ENCODE results near the gene MYLK4. TPM values are rescaled to one million over a fixed set of nuclear protein-coding genes. Genes with fewer than 3 reads are reported as not detected.

Gene MYLK4
- total and polyA plus RNA-seq, 2 experiments from 2014 or later, result 0.29 to 0.43 TPM

- Histone ChIP-seq H3K9me3 (ENCODE audit: low read depth) (no peaks in the 10 kb centered on the region), H3K27ac (no peak overlapping the region), H3K36me3 (replicated peaks; ENCODE audit: insufficient read depth, low read depth) (no peaks in the 10 kb centered on the region), H3K9me2 (replicated peaks; ENCODE audit: insufficient read depth) (no peaks in the 10 kb centered on the region), H3K4me2 (no peak overlapping the region), H3K27me3 (no peaks in the 10 kb centered on the region), H4K20me1 (ENCODE audit: insufficient read depth, poor library complexity, severe bottlenecking) (no peaks in the 10 kb centered on the region), H2AFZ (no peak overlapping the region), H3K4me3 (no peak overlapping the region), H3K79me2 (no peaks in the 10 kb centered on the region), H3K4me1 (ENCODE audit: insufficient read depth) (no peaks in the 10 kb centered on the region)
- 88% methylated on average over 11 of the region's 11 CpGs for WGBS (ENCODE audit: low lambda C conversion rate, missing lambda C conversion rate)
- DNase-seq (ENCODE audit: low spot score), result no peak
- no peak for TF ChIP-seq CTCF (IDR thresholded peaks at IDR 0.05; ENCODE audit: poor library complexity)
- no peak for TF ChIP-seq EZH2 (IDR thresholded peaks at IDR 0.05; ENCODE audit: borderline replicate concordance)
- TF ChIP-seq EZH2phosphoT487 (IDR thresholded peaks at IDR 0.05; ENCODE audit: low read depth, severe bottlenecking, unreplicated experiment), result no peak
Observed at GRCh38 chr6:2622671-2623070, 128.1 kb downstream of the MYLK4 start.

GRCh38 chr6:2619651-2620050, 131.1 kb downstream of the MYLK4 start:
- TF ChIP-seq EZH2 (IDR thresholded peaks at IDR 0.05; ENCODE audit: borderline replicate concordance), result no peak
- no peak for TF ChIP-seq CTCF (IDR thresholded peaks at IDR 0.05; ENCODE audit: poor library complexity)
- TF ChIP-seq EZH2phosphoT487 (IDR thresholded peaks at IDR 0.05; ENCODE audit: low read depth, severe bottlenecking, unreplicated experiment), result no peak
- Histone ChIP-seq H3K36me3 (replicated peaks; ENCODE audit: insufficient read depth, low read depth) (no peaks in the 10 kb centered on the region), H3K27ac (no peak overlapping the region), H3K9me2 (replicated peaks; ENCODE audit: insufficient read depth) (no peaks in the 10 kb centered on the region), H3K27me3 (no peaks in the 10 kb centered on the region), H2AFZ (no peak overlapping the region), H4K20me1 (ENCODE audit: insufficient read depth, poor library complexity, severe bottlenecking) (no peaks in the 10 kb centered on the region), H3K79me2 (no peaks in the 10 kb centered on the region), H3K9me3 (ENCODE audit: low read depth) (no peaks in the 10 kb centered on the region), H3K4me2 (no peak overlapping the region), H3K4me3 (no peak overlapping the region), H3K4me1 (ENCODE audit: insufficient read depth) (no peaks in the 10 kb centered on the region)
- WGBS (ENCODE audit: low lambda C conversion rate, missing lambda C conversion rate), result 95% methylated on average over 9 of the region's 9 CpGs
- no peak for DNase-seq (ENCODE audit: low spot score)

- no peak for DNase-seq (ENCODE audit: low spot score)
- TF ChIP-seq EZH2 (IDR thresholded peaks at IDR 0.05; ENCODE audit: borderline replicate concordance), result no peak
- TF ChIP-seq CTCF (IDR thresholded peaks at IDR 0.05; ENCODE audit: poor library complexity), result no peak
- no peak for TF ChIP-seq EZH2phosphoT487 (IDR thresholded peaks at IDR 0.05; ENCODE audit: low read depth, severe bottlenecking, unreplicated experiment)
- Histone ChIP-seq H3K79me2 (no peaks in the 10 kb centered on the region), H3K27me3 (no peaks in the 10 kb centered on the region), H3K9me3 (ENCODE audit: low read depth) (no peaks in the 10 kb centered on the region), H4K20me1 (ENCODE audit: insufficient read depth, poor library complexity, severe bottlenecking) (no peaks in the 10 kb centered on the region), H3K27ac (no peak overlapping the region), H3K4me3 (no peak overlapping the region), H3K9me2 (replicated peaks; ENCODE audit: insufficient read depth) (no peaks in the 10 kb centered on the region), H3K36me3 (replicated peaks; ENCODE audit: insufficient read depth, low read depth) (no peaks in the 10 kb centered on the region), H3K4me2 (no peak overlapping the region), H2AFZ (no peak overlapping the region), H3K4me1 (ENCODE audit: insufficient read depth) (no peaks in the 10 kb centered on the region)
- WGBS (ENCODE audit: low lambda C conversion rate, missing lambda C conversion rate), result 83% methylated on average over 4 of the region's 4 CpGs
Observed at GRCh38 chr6:2617729-2618128, 133.0 kb downstream of the MYLK4 start.

GRCh38 chr6:2616811-2617210, 133.9 kb downstream of the MYLK4 start:
- Histone ChIP-seq H3K4me3 (no peak overlapping the region), H2AFZ (no peak overlapping the region), H3K9me3 (ENCODE audit: low read depth) (no peaks in the 10 kb centered on the region), H3K79me2 (no peaks in the 10 kb centered on the region), H3K4me2 (no peak overlapping the region), H3K4me1 (ENCODE audit: insufficient read depth) (no peaks in the 10 kb centered on the region), H3K9me2 (replicated peaks; ENCODE audit: insufficient read depth) (no peaks in the 10 kb centered on the region), H4K20me1 (ENCODE audit: insufficient read depth, poor library complexity, severe bottlenecking) (no peaks in the 10 kb centered on the region), H3K36me3 (replicated peaks; ENCODE audit: insufficient read depth, low read depth) (no peaks in the 10 kb centered on the region), H3K27ac (no peak overlapping the region), H3K27me3 (no peaks in the 10 kb centered on the region)
- 57% methylated on average over 7 of the region's 7 CpGs for WGBS (ENCODE audit: low lambda C conversion rate, missing lambda C conversion rate)
- TF ChIP-seq EZH2 (IDR thresholded peaks at IDR 0.05; ENCODE audit: borderline replicate concordance) (no peak), CTCF (IDR thresholded peaks at IDR 0.05; ENCODE audit: poor library complexity) (no peak), EZH2phosphoT487 (IDR thresholded peaks at IDR 0.05; ENCODE audit: low read depth, severe bottlenecking, unreplicated experiment) (no peak)
- DNase-seq (ENCODE audit: low spot score), result no peak
